ENCODE measurements around the gene MAFB. TPM values are rescaled to one million over a fixed set of nuclear protein-coding genes. Genes with fewer than 3 reads are reported as not detected.
A peak's percentile ranks its signal among the peaks of the same experiment; 100 is the strongest.

MAFB gene
- total RNA-seq, 3 donors from 2014 or later: 3.8 to 17.9 (median 17.7) TPM

- no peak for TF ChIP-seq CTCF (IDR thresholded peaks at IDR 0.05)
- no peak overlapping the region for H3K4me3 ChIP-seq
- H3K36me3 ChIP-seq (ENCODE audit: low read depth): no peaks in the 10 kb centered on the region
- H3K4me1 ChIP-seq (ENCODE audit: low read depth): no peaks in the 10 kb centered on the region
- H3K9me3 ChIP-seq: no peaks in the 10 kb centered on the region
- intact Hi-C loops (cut with DNase I, micrococcal nuclease): no loop called here
- ATAC-seq: no peak
- DNase-seq: no peak
Measured at GRCh38 chr20:40664891-40665290, 24.1 kb downstream of the MAFB start.

- no peak for DNase-seq
Measured at GRCh38 chr20:40663991-40664880, 24.8 kb downstream of the MAFB start.

GRCh38 chr20:40663304-40663790 lies 25.7 kb downstream of the MAFB start:
- Histone ChIP-seq H3K36me3 (ENCODE audit: low read depth) (no peaks in the 10 kb centered on the region), H3K9me3 (no peaks in the 10 kb centered on the region), H3K4me3 (no peak overlapping the region), H3K4me1 (ENCODE audit: low read depth) (no peaks in the 10 kb centered on the region)
- DNase-seq (no peak), ATAC-seq (no peak)
- no peak for TF ChIP-seq CTCF (IDR thresholded peaks at IDR 0.05)
- intact Hi-C loops (cut with DNase I, micrococcal nuclease): no loop called here

More at GRCh38 chr20:40663991-40664880, 24.8 kb downstream of the MAFB start:
- Histone ChIP-seq H3K36me3 (ENCODE audit: low read depth) (no peaks in the 10 kb centered on the region), H3K4me3 (no peak overlapping the region), H3K4me1 (ENCODE audit: low read depth) (no peaks in the 10 kb centered on the region), H3K9me3 (no peaks in the 10 kb centered on the region)
- no peak for TF ChIP-seq CTCF (IDR thresholded peaks at IDR 0.05)
- intact Hi-C loops (cut with DNase I, micrococcal nuclease): no loop called here
- peak; percentile 13 for ATAC-seq

- ATAC-seq (no peak), DNase-seq (no peak)
- Histone ChIP-seq H3K9me3 (no peaks in the 10 kb centered on the region), H3K4me1 (ENCODE audit: low read depth) (no peaks in the 10 kb centered on the region), H3K4me3 (no peak overlapping the region), H3K36me3 (ENCODE audit: low read depth) (no peaks in the 10 kb centered on the region)
- no peak for TF ChIP-seq CTCF (IDR thresholded peaks at IDR 0.05)
- intact Hi-C loops (cut with DNase I, micrococcal nuclease): no loop called here
Measured at GRCh38 chr20:40659567-40659966, 29.5 kb downstream of the MAFB start.

GRCh38 chr20:40658509-40658908 lies 30.5 kb downstream of the MAFB start:
- TF ChIP-seq CTCF (IDR thresholded peaks at IDR 0.05): no peak
- Histone ChIP-seq H3K4me1 (ENCODE audit: low read depth) (no peaks in the 10 kb centered on the region), H3K4me3 (no peak overlapping the region), H3K9me3 (no peaks in the 10 kb centered on the region), H3K36me3 (ENCODE audit: low read depth) (no peaks in the 10 kb centered on the region)
- intact Hi-C loops (cut with DNase I, micrococcal nuclease): no loop called here
- DNase-seq (no peak), ATAC-seq (no peak)

All from mucosa of descending colon (tissue), 3 donors.